Ureter (tissue), 1 donor: ENCODE data around the gene PODN. TPM values are rescaled to one million over a fixed set of nuclear protein-coding genes. Genes with fewer than 3 reads are reported as not detected.

ENCODE experiments used
- DNase-seq: peaks from one replicate; pipeline ENCODE4 v3.0.0-alpha.2; 2020; ENCODE audit warnings: low spot score
- total RNA-seq: library from RNA; stranded (reverse); gene quantifications from one replicate; pipeline ENCODE4 v1.2.4, GENCODE V29; 2023
- donor health status: DM: yes; HTN: yes; CAD: no.

PODN gene
- total RNA-seq, 1 donor from 2014 or later: 20.9 TPM

DNA sequence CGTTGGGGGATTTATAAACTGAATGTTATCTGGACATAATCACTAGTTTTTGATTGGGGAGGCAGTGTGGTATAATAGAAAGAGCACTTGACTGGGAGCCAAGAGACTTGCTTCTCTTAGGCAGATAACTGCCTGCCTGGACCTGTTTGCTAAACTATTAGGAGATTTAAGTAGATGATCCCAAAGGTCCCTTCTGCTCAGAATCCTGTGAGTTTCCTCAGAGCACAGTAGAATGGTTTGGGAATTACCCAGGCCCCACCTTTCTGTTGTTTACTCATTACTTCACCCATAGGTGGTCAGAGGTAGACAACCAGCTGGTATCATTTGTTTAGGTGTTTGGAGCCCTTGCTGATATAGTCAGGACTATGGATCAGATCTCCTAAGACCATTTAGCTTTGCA, 10.3 kb upstream of the PODN start:
- no peak for DNase-seq

DNA sequence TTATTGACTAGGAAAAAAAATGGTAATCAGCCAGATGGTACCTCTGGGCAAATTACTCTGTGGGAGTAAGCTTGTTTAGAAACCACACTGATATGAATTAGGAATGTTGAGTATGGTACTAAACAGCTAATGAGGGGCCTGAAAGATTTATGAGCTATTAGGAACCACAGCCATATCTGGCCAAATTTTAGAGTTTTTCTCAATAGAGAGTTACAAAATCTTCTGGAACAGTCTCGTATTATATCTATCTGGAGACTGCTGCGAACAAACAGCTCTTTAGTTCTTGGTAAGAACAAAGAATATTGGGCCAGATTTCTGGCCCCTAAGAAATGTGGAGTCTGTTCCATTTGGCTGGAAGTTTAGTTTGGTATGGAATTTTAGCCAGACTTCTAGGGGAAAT, 4.9 kb upstream of the PODN start:
- no peak for DNase-seq

DNA sequence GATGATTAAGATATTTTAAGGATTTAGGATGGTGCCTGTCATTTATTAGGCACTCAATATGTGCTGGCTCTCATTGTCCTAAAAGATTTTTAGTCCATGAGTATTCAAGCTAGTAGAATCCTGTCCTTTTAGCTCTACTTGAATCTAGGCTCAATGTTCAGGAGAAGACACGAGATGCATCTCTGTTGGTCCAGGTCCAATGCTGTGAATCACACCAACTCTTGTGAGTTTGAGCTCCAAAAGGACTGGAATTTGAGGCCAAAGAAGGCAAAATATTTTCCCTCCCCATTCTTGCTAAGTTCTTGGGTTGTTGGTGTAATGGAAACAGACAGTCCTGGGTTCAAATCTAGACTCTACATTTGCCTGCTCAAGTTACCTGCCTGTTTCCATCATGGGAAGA, 1.4 kb upstream of the PODN start:
- no peak for DNase-seq

DNA sequence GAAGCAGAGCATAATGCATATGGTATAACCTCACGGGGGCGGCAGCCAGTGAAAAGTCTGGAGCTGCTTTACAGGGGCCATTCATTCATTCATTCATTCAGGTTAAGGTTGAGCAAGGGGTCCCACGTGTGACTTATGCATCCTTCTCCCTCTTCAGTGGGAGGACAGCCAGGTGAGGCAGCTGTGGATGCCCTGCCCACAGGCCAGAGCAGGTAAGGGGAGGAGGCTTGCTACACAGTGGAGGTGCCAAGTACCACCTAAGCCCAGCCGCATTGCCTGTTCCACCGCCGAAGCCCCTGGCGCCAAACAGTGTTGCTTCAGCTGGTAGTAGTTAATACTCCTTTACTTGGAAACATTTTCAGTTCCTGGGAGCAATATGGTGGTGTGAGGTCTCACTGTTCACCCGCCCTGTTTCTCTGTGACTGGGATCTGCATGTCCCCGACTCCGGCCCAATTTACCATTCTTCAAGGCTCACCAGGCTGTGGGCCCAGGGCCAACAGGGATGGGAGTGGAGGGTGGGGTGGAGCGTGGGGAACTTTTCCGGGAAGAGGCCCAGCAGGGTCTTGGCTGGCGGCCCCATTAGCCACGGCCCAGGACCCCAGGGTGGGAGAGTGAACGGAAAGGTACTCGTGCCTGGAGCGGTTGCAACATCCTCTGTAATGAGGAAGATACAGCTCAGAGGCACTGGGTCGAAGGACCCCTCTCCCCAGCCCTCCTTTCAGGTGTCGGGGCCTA, 722 bp upstream of the PODN start:
- DNase-seq: no peak

DNA sequence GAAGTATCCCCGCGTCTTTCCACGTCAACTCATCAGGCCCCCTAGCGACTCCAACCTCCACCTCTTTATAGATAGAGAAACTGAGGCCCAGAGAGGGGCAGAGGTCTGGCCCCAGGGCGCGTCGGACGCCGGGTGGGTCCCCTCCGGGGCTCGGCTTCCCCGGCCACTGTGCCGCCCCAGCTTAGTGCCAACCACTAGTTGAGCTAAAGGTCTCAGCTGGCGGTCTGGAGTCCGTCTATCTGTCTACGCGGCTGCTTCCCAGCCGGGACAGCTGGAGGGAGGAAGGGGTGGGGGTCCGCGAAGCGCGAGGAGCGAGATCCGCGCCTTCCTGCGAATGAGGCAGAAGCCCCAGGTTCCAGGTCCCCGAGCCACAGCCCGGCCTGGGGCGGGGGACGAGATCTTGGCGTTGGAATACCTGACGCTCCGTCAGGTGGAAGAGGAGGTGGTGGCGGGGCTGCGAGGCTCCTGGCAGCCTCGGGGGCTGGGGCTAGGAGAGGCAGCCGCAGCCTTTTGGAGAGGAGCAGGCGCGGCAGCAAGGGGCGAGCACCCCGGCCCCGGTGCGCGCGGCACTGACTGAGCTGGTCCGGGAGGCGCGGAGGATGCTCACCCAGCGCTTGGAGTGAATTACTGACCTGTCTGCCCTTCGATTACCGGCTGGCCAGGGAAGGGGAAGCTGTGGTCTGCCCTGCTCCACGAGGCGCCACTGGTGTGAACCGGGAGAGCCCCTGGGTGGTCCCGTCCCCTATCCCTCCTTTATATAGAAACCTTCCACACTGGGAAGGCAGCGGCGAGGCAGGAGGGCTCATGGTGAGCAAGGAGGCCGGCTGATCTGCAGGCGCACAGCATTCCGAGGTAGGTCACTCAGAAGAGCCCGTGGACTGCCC, 937 bp downstream of the PODN start:
- no peak for DNase-seq

DNA sequence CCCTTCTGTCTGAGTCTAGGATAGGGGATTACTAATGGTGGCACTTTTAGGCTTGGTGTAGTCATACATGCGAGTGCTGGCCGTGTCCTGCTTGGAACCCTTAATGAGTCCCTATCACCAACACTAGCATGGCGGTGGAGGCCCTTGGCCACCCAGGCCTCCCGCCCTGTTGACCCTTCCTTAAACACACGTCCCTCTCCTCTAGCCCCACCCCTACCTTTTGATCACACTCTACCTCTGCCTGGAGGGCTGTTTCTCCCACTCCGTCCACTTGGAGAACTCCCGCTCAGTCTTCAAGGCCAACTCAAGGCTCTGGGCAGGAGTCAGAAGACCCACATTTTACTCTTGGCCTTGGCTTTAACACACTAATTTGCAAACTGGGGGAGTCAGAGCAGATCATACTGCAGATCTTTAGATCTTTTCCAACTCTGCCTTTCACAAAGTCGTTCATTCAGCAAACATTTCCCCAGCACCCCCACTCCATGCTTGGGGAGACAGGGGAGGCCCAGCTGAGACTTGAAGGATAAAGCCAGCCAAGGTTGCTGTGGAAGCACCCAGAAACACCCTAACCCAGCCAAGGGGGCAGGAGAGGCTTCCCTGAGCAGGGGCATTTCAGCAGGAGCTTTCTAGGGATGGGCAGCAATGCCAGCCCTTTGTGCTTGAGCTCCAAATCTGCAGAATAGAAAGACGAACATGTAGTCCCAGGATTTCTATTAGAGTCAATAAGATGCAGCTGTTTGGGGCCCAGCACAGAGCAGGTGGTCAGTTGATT, 1.9 kb downstream of the PODN start:
- no peak for DNase-seq

DNA sequence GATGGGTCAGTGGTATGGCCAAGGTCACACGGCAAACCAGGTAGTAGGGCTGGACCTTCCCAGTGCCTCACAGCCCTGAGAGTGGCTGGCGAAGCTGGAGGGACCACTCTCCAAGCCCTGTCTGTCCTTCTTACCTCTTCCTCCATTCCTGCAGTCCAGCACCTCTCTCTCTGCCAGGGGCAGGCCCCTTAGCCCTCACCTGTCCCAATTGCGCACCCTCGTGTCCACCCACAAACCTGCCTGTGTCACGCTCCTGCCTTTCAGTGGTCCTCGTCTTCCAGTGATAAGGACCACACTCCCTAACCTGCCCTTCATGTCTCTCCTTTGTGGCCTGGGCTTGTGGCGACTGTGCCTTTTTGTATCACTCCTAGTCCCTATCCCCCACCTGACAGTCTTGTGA, 3.4 kb downstream of the PODN start:
- DNase-seq: no peak

DNA sequence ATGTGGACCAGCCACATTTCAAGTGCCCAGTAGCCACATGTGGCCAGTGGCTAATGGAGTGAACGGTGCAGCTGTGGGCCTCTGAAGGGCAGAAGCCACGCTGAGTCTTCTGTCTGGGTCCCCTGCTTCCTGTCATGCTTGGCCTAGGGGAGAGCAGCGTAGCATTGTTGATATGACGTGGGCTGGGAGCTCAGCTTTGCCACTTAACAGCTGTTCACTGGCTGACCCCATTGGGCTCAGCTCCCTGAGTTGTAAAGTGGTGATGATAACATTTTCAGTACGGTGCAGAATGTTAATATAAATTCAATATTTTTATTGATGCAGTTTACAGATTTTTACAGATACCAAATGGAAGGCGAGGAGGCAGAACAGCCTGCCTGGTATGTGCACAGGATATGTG, 4.5 kb downstream of the PODN start:
- no peak for DNase-seq

DNA sequence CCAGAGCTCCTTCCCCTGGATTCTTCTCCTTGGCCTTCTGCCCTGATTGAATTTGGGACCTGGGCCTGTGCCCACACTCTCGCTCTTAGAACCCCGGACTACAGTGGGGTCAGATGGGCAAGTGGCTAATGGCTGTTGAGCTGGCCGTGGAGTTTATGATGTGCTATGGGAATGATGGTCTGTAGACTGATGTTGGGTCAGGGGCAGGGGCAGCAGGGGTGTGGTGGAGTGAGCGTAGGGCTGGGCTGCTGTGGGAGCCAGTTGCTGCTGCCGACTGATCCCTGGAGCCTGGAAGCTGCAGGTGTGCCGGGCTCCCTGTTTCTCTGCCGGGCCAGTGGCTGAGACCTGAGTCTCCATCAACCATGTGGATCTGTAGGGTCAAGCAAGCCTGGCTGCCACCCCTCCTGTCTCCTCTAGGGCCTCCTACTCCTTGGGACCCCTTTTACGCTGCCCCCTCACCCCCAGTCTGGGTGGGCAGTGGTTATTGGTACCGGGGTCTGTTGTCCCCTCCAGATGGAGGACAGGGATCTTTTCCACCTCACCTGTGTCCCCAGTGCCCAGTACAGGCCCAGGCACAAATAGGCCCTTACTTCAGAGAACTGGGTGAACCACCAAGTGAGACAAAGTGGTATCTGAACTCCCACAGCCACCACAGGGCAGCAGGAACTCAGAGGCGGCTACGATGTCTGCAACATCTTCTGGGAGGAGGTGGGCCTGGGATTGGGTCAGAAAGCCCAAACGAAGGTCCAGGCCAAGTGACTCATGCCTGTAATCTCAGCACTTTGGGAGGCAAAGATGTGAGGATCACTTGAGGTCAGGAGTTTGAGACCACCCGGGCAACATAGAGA, 5.1 kb downstream of the PODN start:
- DNase-seq: peak; percentile 8

DNA sequence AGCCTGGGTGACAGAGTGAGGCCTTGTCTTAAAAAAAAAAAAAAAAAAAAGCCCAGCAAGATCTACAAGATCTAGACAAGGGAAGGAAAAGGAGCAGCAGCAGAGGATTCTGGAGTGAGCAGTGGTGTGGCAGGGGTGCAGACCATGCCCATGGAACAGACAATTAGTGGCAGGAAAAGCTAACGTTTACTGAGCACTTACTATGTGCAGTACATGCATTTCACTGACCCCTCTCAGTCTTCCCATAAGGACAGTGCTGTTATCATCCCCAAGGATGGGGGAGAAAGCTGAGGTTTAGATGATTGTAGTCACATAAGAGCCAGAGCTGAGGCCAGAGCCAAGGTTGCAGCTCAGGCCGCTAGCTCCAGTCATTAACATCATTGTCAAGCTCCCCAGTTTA, 5.9 kb downstream of the PODN start:
- DNase-seq: no peak

DNA sequence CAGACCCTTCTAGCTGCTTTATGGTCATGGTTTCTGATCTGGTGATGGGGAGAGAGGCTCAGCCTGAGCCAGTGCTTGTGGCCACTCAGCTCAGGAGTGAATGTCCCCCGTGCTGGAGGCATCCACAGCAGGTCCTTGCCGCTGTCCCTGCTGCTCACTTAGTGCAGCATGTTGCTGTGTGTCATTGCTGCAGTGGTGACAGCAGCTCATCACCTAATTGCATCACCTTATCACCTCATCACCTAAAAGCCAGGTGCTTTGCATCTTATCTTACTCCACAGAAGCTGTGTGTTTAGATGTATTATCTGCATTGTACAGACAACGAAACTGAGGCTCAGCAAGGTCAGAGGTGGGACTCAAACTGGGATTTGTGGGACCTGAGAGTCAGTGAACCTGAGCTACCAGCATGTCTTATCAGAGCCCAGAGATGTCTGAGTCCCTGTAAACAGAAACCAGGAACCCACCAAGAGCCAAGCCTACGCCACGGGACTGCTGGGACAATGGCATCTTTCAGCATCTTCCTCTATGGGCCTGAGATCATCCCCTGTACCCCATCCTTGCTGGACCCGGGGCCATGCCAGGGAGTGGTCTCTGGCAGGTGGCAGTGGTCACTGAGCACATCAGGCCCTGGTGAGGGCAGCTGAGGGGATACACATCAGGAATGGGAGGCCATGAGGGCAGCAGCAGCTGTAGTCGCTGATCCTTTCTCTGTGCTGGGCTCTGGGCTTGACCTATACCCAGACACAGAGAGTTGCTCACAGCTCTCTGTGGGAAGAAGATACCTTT, 6.5 kb downstream of the PODN start:
- DNase-seq: peak; percentile 23

DNA sequence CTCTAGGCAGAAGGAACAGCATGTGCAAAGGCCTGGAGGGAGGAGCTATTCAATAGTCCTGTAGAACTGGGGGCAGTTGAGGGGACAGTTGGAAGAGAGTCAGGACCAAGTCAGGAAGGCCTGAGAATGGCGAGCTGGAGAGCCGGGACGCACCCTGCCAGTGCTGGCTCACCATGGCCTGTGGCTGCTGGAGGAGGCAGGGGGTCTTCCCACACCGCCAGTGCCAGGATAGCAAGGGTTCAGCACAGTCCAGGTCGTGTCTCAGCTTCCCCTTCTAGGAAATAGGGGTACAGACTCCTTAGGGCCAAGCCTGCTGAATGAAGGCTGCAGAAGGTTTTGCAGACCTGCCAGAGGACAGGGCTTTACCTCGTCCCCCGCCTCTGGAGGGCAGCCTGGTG, 7.3 kb downstream of the PODN start:
- DNase-seq: peak; percentile 33

DNA sequence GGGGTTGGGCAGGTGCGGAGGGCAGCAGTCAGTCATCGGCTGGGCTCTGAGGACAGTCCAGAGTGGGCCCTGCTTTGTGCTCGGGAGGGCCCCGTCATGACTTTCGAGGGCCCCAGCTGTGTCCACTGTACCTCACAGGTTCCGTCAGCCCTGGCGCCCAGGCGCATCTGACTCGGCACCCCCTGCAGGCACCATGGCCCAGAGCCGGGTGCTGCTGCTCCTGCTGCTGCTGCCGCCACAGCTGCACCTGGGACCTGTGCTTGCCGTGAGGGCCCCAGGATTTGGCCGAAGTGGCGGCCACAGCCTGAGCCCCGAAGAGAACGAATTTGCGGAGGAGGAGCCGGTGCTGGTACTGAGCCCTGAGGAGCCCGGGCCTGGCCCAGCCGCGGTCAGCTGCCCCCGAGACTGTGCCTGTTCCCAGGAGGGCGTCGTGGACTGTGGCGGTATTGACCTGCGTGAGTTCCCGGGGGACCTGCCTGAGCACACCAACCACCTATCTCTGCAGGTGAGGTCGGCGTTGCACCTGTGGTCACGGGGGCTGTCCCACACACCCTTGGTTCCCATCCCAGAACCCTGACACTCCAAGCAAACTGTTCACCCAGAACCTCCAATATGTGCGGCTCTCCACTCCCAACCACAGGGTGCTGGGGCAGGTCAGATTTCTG, 7.8 kb downstream of the PODN start:
- peak; percentile 31 for DNase-seq

DNA sequence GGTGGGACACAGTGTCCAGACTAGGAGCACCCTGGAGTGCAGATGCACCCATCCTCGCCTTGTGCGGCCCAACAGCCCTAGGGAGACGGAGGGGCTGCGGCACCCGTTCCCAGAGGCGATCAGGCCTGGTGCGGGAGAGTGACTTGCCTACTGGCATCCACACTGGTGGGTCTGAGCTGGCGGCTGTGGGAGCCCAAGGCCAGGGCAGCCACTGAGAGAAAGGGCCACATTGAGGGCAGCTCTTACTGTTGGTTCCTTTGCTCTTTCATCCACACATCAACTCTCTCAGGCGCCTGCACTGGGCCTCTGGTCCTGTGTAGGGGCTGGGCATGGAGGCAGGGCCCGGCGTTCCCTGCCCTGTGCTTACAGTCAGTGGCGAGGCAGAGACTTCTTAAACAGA, 8.6 kb downstream of the PODN start:
- peak; percentile 39 for DNase-seq

DNA sequence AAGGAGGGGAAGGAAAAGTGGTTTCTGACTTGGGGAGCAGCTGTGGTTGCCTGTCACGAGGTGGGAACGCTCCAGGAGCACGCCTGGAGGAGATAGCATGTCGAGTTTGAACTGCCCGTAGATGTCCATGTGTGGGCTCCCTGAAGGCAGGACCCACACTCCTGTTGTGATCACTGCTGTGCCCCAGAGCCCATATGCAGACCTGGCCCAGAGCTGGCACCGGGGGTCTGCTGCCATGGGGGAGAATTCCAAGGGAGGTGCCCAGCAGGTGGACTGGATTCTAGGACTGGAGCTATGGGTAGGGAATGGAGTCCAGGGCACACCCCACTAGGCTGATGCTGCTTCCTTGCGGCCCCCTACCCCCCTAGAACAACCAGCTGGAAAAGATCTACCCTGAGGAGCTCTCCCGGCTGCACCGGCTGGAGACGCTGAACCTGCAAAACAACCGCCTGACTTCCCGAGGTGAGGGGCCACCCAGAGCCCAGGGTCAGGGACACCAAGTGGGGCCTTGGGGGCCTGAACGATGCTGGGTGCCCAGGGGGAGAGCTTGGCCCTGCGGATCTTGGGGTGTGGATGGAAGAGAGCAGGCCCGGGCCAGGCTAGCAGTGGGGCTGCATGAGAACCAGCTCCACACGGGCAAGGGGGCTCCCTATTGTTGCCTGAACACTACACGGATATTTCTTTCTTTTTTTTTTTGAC, 9.3 kb downstream of the PODN start:
- peak; percentile 39 for DNase-seq

DNA sequence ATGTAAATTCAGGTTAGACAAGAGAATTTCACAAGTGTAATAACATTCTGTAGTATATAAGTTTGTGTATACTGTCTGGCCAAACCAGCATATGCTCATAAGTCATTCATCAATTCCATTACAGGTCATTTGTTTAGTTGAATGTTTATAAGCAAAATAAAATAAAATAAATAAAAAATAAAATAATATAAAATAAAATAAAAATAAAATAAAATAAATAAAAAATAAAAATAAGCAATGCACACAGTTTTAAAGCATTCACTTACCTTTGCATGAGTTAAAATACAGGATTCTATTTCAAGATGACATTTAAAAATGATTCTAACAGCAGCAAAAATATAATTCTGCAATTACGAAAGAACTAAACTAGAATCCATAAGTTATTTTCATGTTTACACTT, 9.9 kb downstream of the PODN start:
- DNase-seq: no peak

DNA sequence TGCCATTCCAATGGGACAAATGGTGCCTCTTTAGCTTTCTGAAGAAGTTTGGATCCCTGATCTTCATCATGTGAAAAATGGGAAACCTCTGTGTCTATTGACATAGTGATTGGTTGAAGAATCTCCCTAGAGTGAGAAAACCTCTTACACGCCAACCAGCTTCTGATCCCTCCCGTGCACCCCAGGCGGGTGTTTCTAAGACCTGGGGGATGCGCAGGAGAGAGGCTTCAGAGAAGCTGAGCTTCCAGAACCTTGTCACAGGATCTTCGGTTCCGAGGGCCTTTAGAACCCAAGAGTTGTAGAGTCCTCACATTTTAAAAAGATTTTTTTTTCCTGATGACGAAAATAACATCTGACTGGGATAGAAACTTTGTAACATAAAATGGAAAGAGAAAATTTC, 11.3 kb downstream of the PODN start:
- no peak for DNase-seq

DNA sequence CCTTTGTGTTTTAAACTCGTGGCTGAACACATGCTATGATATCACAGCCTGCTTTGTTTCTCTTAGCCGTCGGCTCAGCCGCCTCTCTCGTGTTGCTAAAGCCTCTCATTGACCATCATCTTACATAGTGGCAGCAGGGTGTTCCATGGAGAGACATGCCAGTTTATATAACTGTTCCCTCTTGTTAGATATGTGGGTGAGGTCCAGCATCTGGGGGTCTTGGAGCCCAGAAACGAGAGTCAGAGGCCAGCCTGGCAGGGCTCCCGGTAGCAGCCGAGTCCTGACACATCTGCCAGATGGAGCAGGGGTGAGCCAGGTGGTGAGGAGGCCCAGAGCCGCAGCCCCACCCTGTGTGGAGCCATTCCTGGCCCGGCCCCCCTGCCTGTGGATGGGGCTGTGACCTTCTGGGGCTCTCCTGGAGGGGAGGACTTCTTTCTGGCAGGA, 11.9 kb downstream of the PODN start:
- no peak for DNase-seq
